Erythroblast (primary cell): Measurements from ENCODE around the gene PCBP3.

Source experiments
- DNase-seq, 2 experiments: peaks; one replicate each; lab custom pipeline; 2025; lab: John Stamatoyannopoulos, UW
- GATA1 ChIP-seq: IDR thresholded peaks from 2 replicates; pipeline ENCODE4 v1.6.1; 2011; ENCODE audit warnings: low read depth, mild to moderate bottlenecking, control low read depth, low read length, moderate library complexity
- POLR2A ChIP-seq: IDR thresholded peaks from 2 replicates; pipeline ENCODE4 v1.6.1; 2011; ENCODE audit warnings: mild to moderate bottlenecking, low read length

PCBP3 gene

DNA sequence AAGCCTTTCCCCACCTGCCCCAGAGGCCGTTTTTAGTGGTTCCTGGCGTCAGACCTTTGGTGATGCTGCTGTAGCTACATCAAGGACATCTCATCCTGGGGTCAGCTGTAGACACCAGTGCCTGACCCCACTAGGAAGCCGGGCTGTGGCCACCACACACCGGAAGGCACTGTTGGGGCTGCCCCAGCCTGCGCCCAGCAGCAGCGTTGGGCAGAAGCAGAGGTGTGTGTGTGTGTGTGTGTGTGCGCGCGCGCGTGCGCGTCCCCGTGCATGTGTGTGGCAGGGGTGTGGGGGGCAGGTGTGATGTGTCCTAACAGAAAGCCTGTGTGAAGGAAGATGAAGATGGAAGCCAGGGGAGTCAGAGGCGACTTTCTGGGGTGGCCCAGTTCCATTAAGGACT, 276.1 kb downstream of the PCBP3 start:
- TF ChIP-seq GATA1 (no peak), POLR2A (no peak)

DNA sequence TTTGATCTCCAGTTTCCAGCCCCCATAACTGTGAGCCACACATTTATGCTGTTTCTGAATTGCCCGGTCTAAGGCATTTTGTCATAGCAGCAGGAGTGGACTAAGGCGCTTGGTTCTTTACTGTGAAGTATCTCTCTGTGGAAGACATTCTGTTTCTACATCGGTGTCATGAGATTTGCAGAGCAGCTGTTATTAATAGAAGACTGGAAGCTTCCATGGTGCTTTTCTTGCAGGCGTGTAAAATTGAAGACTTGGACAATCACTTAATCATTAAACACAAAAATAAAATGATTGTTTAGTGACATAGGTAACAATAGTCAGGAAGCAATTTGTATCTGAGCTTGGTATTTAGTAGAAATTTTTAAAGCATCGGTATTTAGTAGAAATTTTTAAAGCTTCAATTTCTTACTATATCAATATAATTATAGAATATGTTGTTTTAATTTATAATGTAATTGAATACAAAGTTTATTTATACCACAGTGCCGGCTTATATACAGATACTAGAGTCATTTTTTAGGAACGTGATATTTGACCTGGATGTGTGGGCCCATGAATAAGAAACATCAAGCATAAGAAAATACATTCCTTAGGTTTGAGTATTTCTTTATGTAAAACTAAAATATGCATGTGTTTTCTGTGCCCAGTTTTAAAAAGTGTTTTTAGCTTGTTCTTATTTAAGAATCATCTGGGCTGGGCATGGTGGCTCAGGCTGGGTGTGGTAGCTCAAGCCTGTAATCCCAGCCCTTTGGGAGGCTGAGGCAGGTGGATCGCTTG, 277.5 kb downstream of the PCBP3 start:
- DNase-seq: no peak
- TF ChIP-seq POLR2A: no peak
- TF ChIP-seq GATA1: no peak

More for the DNA sequence above, 276.1 kb downstream of the PCBP3 start:
- no peak for DNase-seq

DNA sequence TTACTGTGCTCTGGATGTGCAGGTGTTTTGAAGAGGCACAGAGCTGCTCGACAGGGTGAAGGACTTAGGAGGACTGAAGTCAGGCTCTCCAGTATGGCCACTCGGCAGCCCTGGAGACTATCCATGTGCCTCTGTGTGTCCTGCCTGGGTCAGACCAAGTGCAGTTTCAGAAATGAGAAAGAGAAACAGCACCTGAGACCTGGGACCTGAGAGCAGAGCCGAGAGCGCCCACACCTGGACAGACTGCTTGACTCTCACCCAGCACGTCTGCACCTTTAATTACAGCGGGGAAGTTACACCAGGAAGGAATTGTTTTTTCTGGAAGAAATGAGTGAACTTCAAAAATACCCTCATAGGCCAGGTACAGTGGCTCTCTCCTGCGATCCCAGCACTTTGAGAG, 278.4 kb downstream of the PCBP3 start:
- TF ChIP-seq POLR2A (no peak), GATA1 (no peak)
- no peak for DNase-seq

DNA sequence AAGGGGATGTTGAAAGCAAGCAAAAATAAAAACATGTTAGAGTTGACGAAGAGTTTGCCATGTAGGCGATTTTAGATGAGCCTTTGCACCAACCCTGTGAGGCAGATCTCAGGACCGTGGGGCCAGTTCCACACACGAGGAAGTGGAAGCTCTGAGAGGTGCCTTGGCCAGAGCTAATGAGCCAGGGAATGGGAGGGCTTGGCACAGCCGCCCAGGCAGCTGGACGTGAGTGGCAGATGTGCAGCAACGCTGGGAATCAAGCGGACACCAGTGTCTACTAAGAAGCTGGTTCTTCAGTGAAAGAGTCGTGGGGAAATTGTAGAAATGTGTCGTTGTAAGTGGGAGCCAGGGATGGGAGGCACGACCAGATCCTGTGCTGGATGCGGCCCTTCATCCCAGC, 279.1 kb downstream of the PCBP3 start:
- no peak for DNase-seq
- TF ChIP-seq GATA1 (no peak), POLR2A (no peak)

DNA sequence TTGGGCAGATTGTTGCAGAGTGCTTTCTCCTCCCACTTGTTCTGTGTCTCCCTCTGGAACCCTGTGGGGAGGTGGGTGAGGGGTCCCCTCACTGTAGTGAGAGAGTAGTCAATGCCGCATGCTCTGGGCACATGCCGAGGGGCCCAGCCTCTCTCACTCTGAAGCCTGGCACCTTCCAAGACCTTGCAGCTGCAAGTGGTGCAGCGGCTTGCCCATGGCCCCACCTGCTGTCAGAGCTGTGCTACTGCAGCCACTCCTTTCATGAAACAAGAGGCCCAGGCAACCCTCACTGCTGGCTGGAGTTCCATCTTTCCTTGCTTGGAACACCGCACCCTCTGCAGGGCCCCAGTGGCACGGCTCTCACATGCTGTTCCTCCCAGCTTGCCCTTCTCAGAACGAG, 279.6 kb downstream of the PCBP3 start:
- DNase-seq: peak in 1 of 2 experiments; percentile 35
- TF ChIP-seq POLR2A (no peak), GATA1 (no peak)

DNA sequence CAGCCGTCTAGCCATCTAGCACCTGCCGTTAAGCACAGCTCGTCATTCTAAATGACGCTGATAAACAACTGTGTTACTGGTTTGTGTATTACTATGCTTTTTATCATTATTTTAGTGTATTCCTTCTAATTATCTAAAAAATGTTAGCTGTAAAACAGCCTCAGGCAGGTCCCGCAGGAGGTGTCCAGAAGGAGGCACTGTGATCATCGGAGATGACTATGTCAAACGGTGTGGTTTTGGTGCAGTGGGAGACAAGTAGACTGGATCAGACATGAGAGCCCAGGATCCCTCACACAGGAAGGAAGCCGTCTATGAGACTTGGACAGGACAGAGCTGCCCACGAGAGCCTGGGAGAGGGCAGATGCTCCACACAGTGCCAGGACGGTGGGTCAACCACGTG, 282.8 kb downstream of the PCBP3 start:
- no peak for DNase-seq
- TF ChIP-seq POLR2A (no peak), GATA1 (no peak)

DNA sequence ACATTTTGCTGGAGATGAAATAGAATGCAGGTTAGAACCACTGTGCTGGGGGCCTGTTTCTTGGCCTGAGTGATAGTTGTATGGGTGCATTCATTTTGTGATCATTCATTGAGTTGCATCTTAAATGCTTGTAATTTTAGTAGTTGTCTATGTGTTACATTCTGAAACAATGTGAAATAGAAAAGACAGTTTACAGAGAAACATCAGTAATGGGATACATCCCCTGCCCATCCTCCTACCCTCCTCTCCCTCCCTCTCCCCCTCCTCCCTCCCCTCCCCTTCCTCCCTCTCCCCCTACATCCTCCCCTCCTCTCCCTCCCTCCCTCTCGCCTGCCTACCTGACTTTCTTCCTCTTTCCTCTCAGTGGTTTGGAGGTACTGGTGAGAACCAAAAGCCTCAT, 283.5 kb downstream of the PCBP3 start:
- DNase-seq: no peak
- TF ChIP-seq POLR2A: no peak
- TF ChIP-seq GATA1: no peak

DNA sequence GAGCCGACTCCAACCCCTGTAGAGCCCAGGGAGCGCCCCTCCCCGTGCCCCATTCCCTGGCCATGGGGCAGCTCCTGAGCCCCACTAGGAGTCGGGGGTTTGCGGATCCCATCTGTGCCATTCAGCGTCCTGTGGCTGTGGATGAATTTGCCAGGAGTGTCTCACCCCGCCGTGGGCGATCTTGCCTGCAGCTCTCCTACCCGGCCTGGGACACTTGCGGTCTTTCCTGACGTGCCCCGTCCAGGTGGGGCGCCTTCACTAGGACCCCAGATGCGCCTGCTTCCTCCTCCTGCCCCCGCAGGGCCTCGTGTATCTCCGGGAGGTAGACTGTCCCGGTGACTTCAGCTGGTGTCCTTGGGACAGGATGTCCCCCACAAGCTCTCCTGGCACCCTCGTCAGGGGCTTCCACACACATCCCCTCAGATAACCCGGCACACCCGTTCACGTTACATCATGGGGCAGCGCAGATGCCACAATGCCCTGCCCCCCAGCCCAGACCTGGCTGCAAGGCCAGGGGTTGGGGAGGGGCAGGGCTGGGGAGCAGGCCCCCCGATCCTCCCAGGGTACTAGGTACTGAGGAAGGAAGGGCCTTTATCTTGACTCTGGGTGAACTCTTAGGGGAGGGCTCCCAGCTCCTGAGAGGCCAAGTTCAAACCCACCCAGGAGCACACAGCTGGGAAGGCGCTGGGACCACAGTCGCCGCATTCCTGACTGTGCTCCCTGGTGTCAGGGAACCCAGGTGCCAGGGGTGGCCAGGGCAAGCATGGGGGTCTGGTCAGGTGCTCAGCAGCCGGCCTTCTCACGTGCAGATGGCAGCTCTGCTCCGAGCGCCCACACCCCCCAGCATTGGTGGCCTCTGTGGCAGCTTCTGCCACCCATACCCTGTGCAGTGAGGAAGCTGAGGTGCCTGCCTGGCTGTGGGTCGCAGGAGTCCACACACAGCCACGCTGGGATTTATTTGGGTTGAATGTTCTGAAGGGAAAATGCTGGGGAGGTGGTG, 284.6 kb downstream of the PCBP3 start:
- TF ChIP-seq POLR2A (no peak), GATA1 (no peak)
- DNase-seq: no peak

DNA sequence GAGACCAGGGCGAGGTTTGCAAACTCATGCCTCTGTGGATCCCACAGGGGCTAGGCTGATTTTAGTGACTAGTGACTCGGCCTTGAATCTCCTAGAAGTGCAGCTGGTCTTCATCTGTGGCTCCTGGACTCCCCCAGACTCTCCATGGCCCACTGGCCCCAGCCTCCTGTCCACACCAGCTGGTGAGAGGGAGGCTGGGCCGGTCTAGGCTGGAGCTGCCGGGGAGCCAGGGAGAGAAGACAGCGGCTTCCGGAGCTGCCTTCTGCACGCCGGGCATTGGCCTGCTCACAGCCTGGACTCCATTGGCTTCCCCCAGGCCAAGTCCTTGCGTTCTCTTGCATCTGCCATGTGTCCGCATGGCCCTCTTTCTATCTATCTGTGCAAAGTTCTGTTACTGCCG, 285.9 kb downstream of the PCBP3 start:
- no peak for TF ChIP-seq POLR2A
- no peak for TF ChIP-seq GATA1
- DNase-seq: no peak

DNA sequence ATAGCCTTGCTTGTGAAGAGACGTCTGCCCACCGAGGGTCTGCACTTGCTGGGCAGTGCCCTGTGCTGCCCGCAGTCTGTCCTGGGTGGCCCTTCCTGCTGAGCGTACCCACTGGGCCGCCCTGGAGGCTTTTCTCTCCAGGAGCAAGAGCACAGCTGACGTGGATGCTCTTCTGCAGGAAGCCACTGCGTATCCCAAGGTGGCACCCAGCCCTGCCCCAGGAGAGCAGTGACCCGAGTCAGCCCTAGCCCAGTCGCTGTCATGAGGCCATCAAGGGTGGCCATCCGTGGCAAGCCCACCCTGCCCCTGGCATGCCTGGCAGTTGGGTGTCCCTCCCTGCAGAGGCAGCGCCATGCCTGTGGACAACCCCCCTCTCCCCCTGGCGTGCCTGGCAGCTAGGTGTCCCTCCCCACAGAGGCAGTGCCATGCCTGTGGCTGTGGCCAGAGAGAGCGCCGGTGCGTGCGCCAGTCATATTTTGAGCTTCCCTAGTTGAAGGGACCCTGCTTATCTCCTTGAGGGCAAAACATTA, 286.8 kb downstream of the PCBP3 start:
- no peak for TF ChIP-seq GATA1
- no peak for TF ChIP-seq POLR2A
- DNase-seq: no peak

DNA sequence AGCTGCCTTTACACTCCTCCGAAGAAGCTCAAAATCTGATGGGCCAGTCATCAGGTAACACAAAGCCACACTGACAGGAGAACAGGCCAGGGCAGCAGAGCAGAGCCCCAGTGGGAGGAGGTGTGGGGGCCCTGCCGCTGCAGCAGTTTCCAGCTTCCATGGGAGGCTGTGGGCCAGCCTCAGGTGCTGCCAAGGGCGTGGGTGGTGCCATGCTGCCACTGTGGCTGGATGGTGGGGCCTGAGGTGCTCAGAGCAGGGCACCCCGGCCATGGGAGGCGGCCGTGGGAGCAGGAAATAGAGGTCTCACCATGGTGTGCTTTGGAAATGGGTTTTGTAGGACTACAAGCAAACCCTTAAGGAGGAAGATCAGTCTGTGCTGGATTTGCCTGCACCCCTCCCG, 287.3 kb downstream of the PCBP3 start:
- TF ChIP-seq POLR2A: no peak
- no peak for TF ChIP-seq GATA1
- DNase-seq: no peak

DNA sequence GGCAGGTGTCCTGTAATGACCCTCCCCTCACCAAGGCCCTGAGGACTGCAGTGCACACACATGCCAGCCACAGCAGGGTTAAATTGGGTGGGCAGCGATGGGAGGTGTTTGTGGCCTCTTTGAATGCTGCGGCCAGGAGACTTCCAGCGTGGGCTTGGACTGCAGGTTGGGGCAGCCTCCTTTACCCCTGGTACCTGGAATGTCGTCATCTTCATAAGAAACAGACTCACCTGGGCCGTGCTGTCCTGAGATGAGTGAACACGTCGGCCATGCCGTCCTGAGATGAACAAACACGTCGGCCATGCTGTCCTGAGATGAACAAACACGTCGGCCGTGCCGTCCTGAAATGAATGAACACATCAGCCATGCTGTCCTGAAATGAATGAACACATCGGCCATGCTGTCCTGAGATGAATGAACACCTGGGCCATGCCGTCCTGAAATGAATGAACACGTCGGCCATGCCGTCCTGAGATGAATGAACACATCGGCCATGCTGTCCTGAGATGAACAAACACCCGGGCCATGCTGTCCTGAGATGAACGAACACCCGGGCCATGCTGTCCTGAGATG, 288.0 kb downstream of the PCBP3 start:
- no peak for DNase-seq
- TF ChIP-seq POLR2A: no peak
- no peak for TF ChIP-seq GATA1

DNA sequence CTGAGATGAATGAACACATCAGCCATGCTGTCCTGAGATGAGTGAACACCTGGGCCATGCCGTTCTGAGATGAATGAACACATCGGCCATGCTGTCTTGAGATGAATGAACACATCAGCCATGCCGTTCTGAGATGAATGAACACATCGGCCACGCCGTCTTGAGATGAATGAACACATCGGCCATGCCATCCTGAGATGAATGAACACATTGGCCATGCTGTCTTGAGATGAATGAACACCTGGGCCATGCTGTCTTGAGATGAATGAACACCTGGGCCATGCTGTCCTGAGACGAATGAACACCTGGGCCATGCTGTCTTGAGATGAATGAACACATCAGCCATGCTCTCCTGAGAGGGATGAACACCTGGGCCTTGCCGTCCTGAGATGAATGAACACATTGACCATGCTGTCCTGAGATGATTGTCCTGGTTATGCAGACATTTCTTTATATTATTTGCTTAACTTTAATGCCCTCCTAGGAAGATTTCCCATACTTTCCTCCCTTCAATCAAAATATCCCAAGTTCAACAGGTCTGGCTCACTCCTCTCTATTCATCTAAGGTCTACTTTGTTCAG, 289.5 kb downstream of the PCBP3 start:
- no peak for TF ChIP-seq GATA1
- no peak for TF ChIP-seq POLR2A
- no peak for DNase-seq

DNA sequence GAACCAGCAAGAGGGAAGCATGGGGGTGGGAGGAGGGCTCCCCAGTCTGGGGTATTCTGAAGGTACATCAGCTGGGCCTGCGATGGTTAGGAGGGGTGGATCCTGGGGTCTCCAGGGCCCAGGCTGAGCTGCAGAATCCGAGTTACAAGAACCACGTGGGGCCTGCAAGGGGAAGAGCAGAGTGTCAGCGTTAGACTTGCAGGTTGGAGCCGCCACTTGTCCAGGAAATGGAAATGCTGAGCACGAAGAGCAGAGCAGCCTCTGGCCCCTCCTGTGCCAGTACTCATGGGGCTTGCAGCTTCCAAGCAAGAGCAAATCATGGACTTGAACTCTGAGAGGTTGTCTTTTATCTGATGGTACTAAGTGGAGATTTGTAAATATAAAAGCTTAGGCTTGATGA, 290.6 kb downstream of the PCBP3 start:
- TF ChIP-seq POLR2A (no peak), GATA1 (no peak)
- no peak for DNase-seq
